Aorta (tissue), 5 donors: ENCODE measurements around the gene OR10A4. TPM values are rescaled to one million over a fixed set of nuclear protein-coding genes. Genes with fewer than 3 reads are reported as not detected.
"Not testable (repeated sequence)": the region's sequence is repeated elsewhere in the genome, so short reads cannot be mapped to it uniquely, and the experiment has no call there.

Source experiments
- ATAC-seq: fragments of 200-7000 bp; cut with Tn5 transposase; one replicate; pipeline ENCODE4 v1.9.1; 2022; ENCODE audit warnings: moderate library complexity; ENCODE audit not compliant: low FRiP score
- DNase-seq, 2 donors: peaks; one replicate each; pipeline ENCODE4 v3.0.0-alpha.2; 2020
- H3K27ac ChIP-seq, 2 donors: one replicate each; pipeline ENCODE4 v1.5.1; 2013; ENCODE audit warnings: low read length in 2 of 2, mild to moderate bottlenecking in 2 of 2, moderate library complexity in 2 of 2, control low read depth in 1 of 2, inconsistent platforms in 1 of 2, low read depth in 1 of 2
- H3K27me3 ChIP-seq, 2 donors: one replicate each; pipeline ENCODE4 v1.6.1; 2013; ENCODE audit warnings: control low read depth in 1 of 2, low read length in 1 of 2, mild to moderate bottlenecking in 1 of 2, moderate library complexity in 1 of 2; ENCODE audit not compliant: insufficient read depth in 2 of 2, control insufficient read depth in 1 of 2
- H3K36me3 ChIP-seq, 2 donors: one replicate each; pipeline ENCODE4 v1.6.1; 2013; ENCODE audit warnings: control low read depth in 1 of 2, low read length in 1 of 2, mild to moderate bottlenecking in 1 of 2; ENCODE audit not compliant: insufficient read depth in 2 of 2, control insufficient read depth in 1 of 2
- H3K4me1 ChIP-seq, 2 donors: one replicate each; pipeline ENCODE4 v1.6.1; 2013; ENCODE audit warnings: low read length in 2 of 2, control low read depth in 1 of 2, mild to moderate bottlenecking in 1 of 2, moderate library complexity in 1 of 2; ENCODE audit not compliant: insufficient read depth in 2 of 2, control insufficient read depth in 1 of 2
- H3K4me3 ChIP-seq, 2 donors: one replicate each; pipeline ENCODE4 v1.5.1; 2013; ENCODE audit warnings: low read length in 2 of 2, control low read depth in 1 of 2, mild to moderate bottlenecking in 1 of 2
- H3K9me3 ChIP-seq: one replicate; pipeline ENCODE4 v1.6.1; 2013; ENCODE audit warnings: mild to moderate bottlenecking, low read length; ENCODE audit not compliant: control insufficient read depth
- WGBS, 2 donors: extraction: QIAGEN DNeasy Blood & Tissue Kit; methylation state at CpG; one replicate each; pipeline ENCODE4 v1.1.7; 2013; 5-methylcytosine and 5-hydroxymethylcytosine counted together
- intact Hi-C, 2 donors: fragments of 100-400 bp; cut with DNase I; formaldehyde crosslinking; loops; one replicate each; pipeline versions ENCODE4 v1.14.2 to v1.15.0; 2022
- polyA plus RNA-seq, 2 donors: library from polyadenylated mRNA; stranded (reverse); fragments of 200-250 nt; gene quantifications; one replicate each; pipeline ENCODE4 v1.2.3, GENCODE V29; 2013
- total RNA-seq, 2 donors: library from RNA; stranded (reverse); fragmentation: NEBNext Ultra II Directional; extraction: Animal tissue kit (Norgen Biotek cat#: 25700); gene quantifications; one replicate each; pipeline ENCODE4 v1.2.1, GENCODE V29; 2021
- donor health status: healthy with polysubstance abuse.
- donor health status: Bipolar disorder and iron deficiency.
- donor health status: DM: no; HTN: no; CAD: no.
- donor health status: DM: no; HTN: no; CAD: no.
- donor health status: DM: yes; HTN: yes; CAD: no.

The OR10A4 gene
- total and polyA plus RNA-seq, 4 donors = not detected

DNA sequence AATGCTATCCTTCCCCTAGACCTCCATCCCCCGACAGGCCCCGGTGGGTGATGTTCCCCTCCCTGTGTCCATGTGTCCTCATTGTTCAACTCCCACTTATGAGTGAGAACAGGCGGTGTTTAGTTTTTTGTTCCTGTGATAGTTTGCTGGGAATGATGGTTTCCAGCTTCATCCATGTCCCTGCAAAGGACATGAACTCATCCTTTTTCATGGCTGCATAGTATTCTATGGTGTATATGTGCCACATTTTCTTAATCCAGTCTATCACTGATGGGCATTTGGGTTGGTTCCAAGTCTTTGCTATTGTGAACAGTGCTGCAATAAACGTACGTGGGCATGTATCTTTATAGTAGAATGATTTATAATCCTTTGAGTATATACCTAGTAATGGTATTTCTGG lies 11.3 kb downstream of the OR10A4 start:
- ATAC-seq, DNase-seq, intact Hi-C loops, H3K4me1 ChIP-seq, H3K27ac ChIP-seq, H3K4me3 ChIP-seq, H3K9me3 ChIP-seq, H3K36me3 ChIP-seq, H3K27me3 ChIP-seq: not testable (repeated sequence)
- 81 to 90% methylated on average over 5 of the region's 5 CpGs for whole genome bisulfite sequencing, 2 donors

DNA sequence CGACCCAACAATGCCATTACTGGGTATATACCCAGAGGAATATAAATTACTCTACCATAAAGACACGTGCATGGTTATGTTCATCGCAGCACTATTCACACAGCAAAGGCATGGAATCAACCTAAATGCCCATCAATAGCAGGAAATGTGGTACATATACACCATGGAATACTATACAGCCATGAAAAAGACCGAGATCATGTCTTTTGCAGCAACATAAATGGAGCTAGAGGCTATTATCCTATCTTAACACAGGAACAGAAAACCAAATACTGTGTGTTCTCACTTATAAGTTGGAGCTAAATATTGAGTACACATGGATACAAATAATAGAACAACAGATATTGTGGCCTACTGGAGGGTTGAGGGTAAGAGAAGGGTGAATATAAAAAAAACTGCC lies 12.4 kb downstream of the OR10A4 start:
- no peak overlapping the region for H3K4me3 ChIP-seq
- intact Hi-C loops = no loop called here
- no peak for ATAC-seq
- no peak for DNase-seq
- H3K9me3 ChIP-seq = no peaks in the 10 kb centered on the region
- H3K4me1 ChIP-seq = no peaks in the 10 kb centered on the region
- no peaks in the 10 kb centered on the region for H3K27me3 ChIP-seq
- no peak overlapping the region for H3K27ac ChIP-seq
- H3K36me3 ChIP-seq = no peaks in the 10 kb centered on the region
- WGBS, 2 donors = 81 to 91% methylated on average over 4 of the region's 4 CpGs

DNA sequence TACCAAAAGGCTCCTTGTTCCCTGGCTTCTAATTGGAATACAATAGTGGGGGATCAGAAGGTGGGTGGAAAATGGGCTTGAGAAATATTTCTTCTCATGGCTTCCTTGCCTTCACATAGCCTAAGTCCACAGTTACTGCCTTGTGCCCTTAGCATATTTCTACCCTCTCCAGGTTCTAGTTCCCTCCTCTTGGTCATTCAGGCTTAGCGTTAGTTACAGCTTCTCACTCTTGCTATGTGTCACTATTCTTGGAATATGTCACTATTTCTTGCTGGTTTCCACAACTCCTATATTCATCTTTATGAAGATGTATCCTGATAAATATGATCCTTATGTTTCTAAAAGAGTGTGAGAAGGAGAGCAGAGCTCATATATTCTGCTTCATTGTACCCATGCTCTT lies 13.4 kb downstream of the OR10A4 start:
- H3K36me3 ChIP-seq = no peaks in the 10 kb centered on the region
- no peaks in the 10 kb centered on the region for H3K9me3 ChIP-seq
- no peak for DNase-seq
- no peaks in the 10 kb centered on the region for H3K4me1 ChIP-seq
- 75 to 82% methylated on average over 1 of the region's 1 CpG for WGBS, 2 donors
- H3K27me3 ChIP-seq = no peaks in the 10 kb centered on the region
- intact Hi-C loops = no loop called here
- no peak overlapping the region for H3K27ac ChIP-seq
- no peak overlapping the region for H3K4me3 ChIP-seq
- ATAC-seq = no peak

DNA sequence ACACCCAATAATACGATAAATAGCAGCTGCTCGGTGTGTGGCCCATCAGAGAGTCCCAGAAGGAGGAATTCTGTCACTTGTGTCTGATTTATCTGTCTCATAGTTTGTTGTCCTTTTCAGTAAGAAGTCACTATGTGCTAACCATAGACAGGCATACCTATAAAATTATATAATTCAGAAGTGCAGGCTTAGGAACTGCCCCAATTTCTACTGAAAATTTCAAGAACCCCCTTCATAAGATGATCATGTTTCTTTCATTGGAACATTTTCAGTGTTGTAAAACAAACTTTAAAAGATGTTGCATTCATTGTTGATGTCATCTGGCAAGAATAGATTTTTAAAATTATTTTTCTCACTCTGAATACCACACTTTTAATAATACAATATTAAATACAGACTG lies 16.0 kb downstream of the OR10A4 start, which contains the start of gene OR2D2:
OR2D2 (minus strand) TSS at position 101 of the 400 bp plus-strand sequence; CDS start at position 101, 0 bp downstream.
- 72 to 85% methylated on average over 2 of the region's 2 CpGs for WGBS, 2 donors
- Histone ChIP-seq H3K9me3 (no peaks in the 10 kb centered on the region), H3K4me3 (no peak within 1 kb of the TSS), H3K27ac (no peak within 1 kb of the TSS), H3K36me3 (no peaks in the 10 kb centered on the region), H3K27me3 (no peaks in the 10 kb centered on the region), H3K4me1 (no peaks in the 10 kb centered on the region)
- ATAC-seq (no peak), DNase-seq (no peak)
- intact Hi-C loops = no loop called here

DNA sequence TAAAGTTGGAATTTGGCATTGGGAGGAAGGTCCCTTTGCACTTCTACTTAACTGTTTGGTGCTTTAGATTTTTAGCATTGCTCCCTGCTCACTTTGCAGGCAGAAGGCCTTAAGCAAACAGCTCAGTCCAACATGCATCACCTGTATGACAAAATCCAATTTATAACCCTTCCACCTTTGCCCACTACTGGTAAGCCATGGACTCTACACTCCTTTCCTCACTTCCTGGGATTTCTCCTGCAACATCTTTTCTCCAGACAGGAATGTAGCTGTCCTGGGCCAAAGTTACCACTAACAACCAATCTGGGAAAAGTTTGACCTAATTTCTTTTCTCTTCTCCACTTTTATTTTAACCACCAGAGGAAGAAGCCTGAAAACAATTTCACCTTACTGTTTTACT lies 17.7 kb downstream of the OR10A4 start:
- H3K27me3 ChIP-seq = no peaks in the 10 kb centered on the region
- no peaks in the 10 kb centered on the region for H3K4me1 ChIP-seq
- no peak overlapping the region for H3K27ac ChIP-seq
- H3K9me3 ChIP-seq = no peaks in the 10 kb centered on the region
- intact Hi-C loops = no loop called here
- no peaks in the 10 kb centered on the region for H3K36me3 ChIP-seq
- DNase-seq = no peak
- ATAC-seq = no peak
- no peak overlapping the region for H3K4me3 ChIP-seq

DNA sequence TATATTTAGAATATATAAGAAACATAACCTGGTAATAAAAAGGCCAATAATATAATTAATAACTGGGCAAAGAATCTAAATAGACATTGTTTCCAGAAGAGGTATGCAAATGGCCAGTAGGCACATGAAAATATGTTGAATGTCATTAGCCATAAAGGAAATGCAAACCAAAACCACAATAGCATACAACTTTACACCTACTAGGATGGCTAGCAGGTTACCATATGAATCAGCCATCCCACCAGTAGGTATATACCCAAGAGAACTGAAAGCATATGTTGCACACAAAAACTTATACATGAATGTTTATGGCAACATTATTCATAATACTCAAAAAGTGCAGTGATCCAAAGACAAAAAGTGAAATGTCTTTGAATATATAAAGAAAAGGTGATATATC lies 18.6 kb downstream of the OR10A4 start:
- intact Hi-C loops = no loop called here
- H3K4me3 ChIP-seq = no peak overlapping the region
- no peak for ATAC-seq
- H3K27ac ChIP-seq = no peak overlapping the region
- no peaks in the 10 kb centered on the region for H3K9me3 ChIP-seq
- no peaks in the 10 kb centered on the region for H3K36me3 ChIP-seq
- H3K27me3 ChIP-seq = no peaks in the 10 kb centered on the region
- no peaks in the 10 kb centered on the region for H3K4me1 ChIP-seq
- no peak for DNase-seq

DNA sequence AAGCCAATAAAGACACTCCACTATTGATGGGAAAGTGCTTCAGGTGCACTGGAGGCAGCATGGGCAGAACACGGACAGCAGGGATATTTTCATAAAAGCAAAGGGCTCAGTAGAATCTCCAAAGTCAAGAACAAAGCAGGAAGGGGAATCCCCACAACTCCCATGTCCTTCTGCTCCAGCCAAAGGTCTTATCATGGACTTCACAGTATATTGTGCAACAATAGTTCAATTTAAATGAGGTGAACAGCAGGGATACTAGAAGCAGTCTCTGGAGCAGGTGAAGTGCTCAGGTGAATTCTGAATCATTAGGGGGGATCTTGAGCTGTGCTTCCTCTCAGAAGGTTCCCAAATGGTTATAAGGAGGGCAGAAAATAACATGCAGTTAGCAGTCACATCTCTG lies 22.5 kb downstream of the OR10A4 start:
- H3K9me3 ChIP-seq = no peaks in the 10 kb centered on the region
- intact Hi-C loops = no loop called here
- H3K27ac ChIP-seq = no peak overlapping the region
- 48 to 54% methylated on average over 1 of the region's 1 CpG for WGBS, 2 donors
- H3K27me3 ChIP-seq = no peaks in the 10 kb centered on the region
- no peak overlapping the region for H3K4me3 ChIP-seq
- DNase-seq (no peak), ATAC-seq (no peak)
- no peaks in the 10 kb centered on the region for H3K4me1 ChIP-seq
- H3K36me3 ChIP-seq = no peaks in the 10 kb centered on the region

DNA sequence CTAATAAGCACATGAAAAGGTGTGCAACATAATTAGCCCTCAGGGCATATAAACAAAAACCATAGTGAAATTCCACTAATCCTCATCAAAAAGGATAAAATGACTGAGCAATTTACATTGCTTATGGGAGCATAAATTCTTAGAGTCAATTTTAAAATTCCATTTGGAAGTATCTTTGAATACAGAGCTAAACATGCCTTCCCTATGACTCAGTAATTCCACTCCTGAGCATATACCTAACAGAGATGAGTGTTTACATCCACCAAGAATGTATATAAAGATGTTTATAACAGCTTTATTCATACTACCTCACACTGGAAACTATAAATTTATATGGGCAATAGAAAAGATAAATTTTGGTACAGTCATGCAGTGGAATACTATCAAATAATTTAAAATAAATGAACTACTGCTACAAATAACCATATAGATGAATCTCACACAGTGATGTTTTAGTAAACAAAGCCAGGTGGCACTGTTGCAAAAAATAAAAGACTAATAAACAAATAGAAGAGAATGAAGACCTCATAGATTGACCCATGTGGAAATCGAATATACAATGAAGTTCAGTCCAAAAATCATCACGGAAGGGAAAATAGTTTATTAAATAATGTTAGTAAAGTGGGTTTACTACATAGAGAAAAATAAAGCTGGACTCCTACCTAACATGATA lies 24.0 kb downstream of the OR10A4 start:
- Histone ChIP-seq H3K4me3 (no peak overlapping the region), H3K36me3 (no peaks in the 10 kb centered on the region), H3K4me1 (no peaks in the 10 kb centered on the region), H3K27me3 (no peaks in the 10 kb centered on the region), H3K27ac (no peak overlapping the region), H3K9me3 (no peaks in the 10 kb centered on the region)
- 68% methylated on average over 2 of the region's 2 CpGs for WGBS, 2 donors
- ATAC-seq (no peak), DNase-seq (no peak)
- intact Hi-C loops = no loop called here

DNA sequence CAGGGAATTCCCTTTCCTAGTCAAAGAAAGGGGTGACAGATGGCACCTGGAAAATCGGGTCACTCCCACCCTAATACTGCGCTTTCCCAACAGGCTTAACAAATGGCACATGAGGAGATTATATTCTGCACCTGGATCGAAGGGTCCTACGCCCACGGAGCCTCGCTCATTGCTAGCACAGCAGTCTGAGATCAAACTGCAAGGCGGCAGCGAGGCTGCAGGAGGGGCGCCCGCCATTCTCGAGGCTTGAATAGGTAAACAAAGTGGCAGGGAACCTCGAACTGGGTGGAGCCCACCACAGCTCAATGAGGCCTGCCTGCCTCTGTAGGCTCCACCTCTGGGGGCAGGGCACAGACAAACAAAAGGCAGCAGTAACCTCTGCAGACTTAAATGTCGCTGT lies 28.4 kb downstream of the OR10A4 start:
- H3K9me3 ChIP-seq, DNase-seq, intact Hi-C loops, H3K4me1 ChIP-seq, H3K27ac ChIP-seq, H3K27me3 ChIP-seq, H3K36me3 ChIP-seq, ATAC-seq, H3K4me3 ChIP-seq: not testable (repeated sequence)
- 81 to 82% methylated on average over 13 of the region's 13 CpGs for WGBS, 2 donors
